Measurements from ENCODE around the gene RIT1. TPM values are rescaled to one million over a fixed set of nuclear protein-coding genes. Genes with fewer than 3 reads are reported as not detected.

RIT1 gene
- total and polyA plus RNA-seq, 2 donors (not counting 3 experiments of a cell fraction or from before 2014, with no cell fraction given) = 46.4 to 65.5 TPM

GRCh38 chr1:155929057-155929456 is 17.9 kb upstream of the RIT1 start:
- Histone ChIP-seq H2AFZ (ENCODE audit: low read depth, low read length) (no peak overlapping the region), H3K36me3 (ENCODE audit: control insufficient read depth in 2 of 2, extremely low read depth in 1 of 2, insufficient read depth in 2 of 2, low read length in 2 of 2) (peaks cover 29 to 38% of the 10 kb centered on the region in 2 experiments), H3K9ac (replicated peaks; ENCODE audit: extremely low read depth, insufficient read depth, low read length) (no peak overlapping the region), H3K4me3 (replicated peaks in 1 of 3; ENCODE audit: insufficient read depth in 1 of 3, low read depth in 1 of 3, low read length in 3 of 3) (no peak overlapping the region), H3K9me3 (replicated peaks; ENCODE audit: control insufficient read depth, insufficient read depth, low read length) (no peaks in the 10 kb centered on the region), H3K9me1 (replicated peaks; ENCODE audit: control insufficient read depth, extremely low read depth, insufficient read depth, low read length) (no peaks in the 10 kb centered on the region), H3K27ac (ENCODE audit: insufficient read depth, low read depth, low read length) (no peak overlapping the region), H4K20me1 (replicated peaks; ENCODE audit: control insufficient read depth, extremely low read depth, insufficient read depth, low read length) (peaks cover 4% of the 10 kb centered on the region), H3K79me2 (ENCODE audit: control insufficient read depth, insufficient read depth, low read length) (peaks cover 71% of the 10 kb centered on the region), H3K4me2 (ENCODE audit: insufficient read depth, low read length) (no peak overlapping the region), H3K4me1 (ENCODE audit: control insufficient read depth, extremely low read depth, insufficient read depth, low read length) (peaks cover 38% of the 10 kb centered on the region), H3K27me3 (ENCODE audit: control insufficient read depth in 2 of 2, insufficient read depth in 2 of 2, low read length in 2 of 2) (no peaks in the 10 kb centered on the region)
- POLR2A ChIA-PET = no interaction called here
- TF ChIP-seq FOS (IDR thresholded peaks at IDR 0.05; ENCODE audit: borderline replicate concordance, insufficient read depth, low read length) = peak; percentile 33
- TF ChIP-seq JUN (IDR thresholded peaks at IDR 0.05; ENCODE audit: borderline replicate concordance, insufficient read depth, insufficient read length, low read depth) = peak; percentile 9
- no peak for TF ChIP-seq CTCF (IDR thresholded peaks at IDR 0.05; ENCODE audit: extremely low read depth in 1 of 2, insufficient read depth in 1 of 2, low read depth in 1 of 2, low read length in 2 of 2)
- TF ChIP-seq MAX (IDR thresholded peaks at IDR 0.05; ENCODE audit: insufficient read depth, insufficient read length) = no peak
- intact Hi-C loops (cut with micrococcal nuclease) (no loop called here), dilution Hi-C loops (cut with MboI; ENCODE audit: extremely low pct_ligation_motif_present, low sequenced_read_pairs) (no loop called here)
- DNase-seq (ENCODE audit: low read depth, low spot score) (no peak), FAIRE-seq (peak; percentile 18)
- CTCF ChIA-PET = interaction anchor here (6.7 kb wide), 1 partner anchor 60 kb away, joined by 57 read pairs; no protein-coding TSS in a partner anchor
- no TSS peak for BruUV-seq (replicated peaks)

GRCh38 chr1:155925506-155925905 is 14.4 kb upstream of the RIT1 start:
- H3K27ac ChIP-seq (ENCODE audit: insufficient read depth, low read depth, low read length) = no peak overlapping the region
- H3K4me3 ChIP-seq (replicated peaks in 1 of 3; ENCODE audit: insufficient read depth in 1 of 3, low read depth in 1 of 3, low read length in 3 of 3) = no peak overlapping the region
- intact Hi-C loops (cut with micrococcal nuclease) = no loop called here
- H3K36me3 ChIP-seq (ENCODE audit: control insufficient read depth in 2 of 2, extremely low read depth in 1 of 2, insufficient read depth in 2 of 2, low read length in 2 of 2) = peaks cover 42 to 56% of the 10 kb centered on the region in 2 experiments
- H3K9me3 ChIP-seq (replicated peaks; ENCODE audit: control insufficient read depth, insufficient read depth, low read length) = no peaks in the 10 kb centered on the region
- no peaks in the 10 kb centered on the region for H3K27me3 ChIP-seq (ENCODE audit: control insufficient read depth in 2 of 2, insufficient read depth in 2 of 2, low read length in 2 of 2)
- H3K79me2 ChIP-seq (ENCODE audit: control insufficient read depth, insufficient read depth, low read length) = peaks cover 53% of the 10 kb centered on the region
- H3K4me1 ChIP-seq (ENCODE audit: control insufficient read depth, extremely low read depth, insufficient read depth, low read length) = peaks cover 10% of the 10 kb centered on the region
- H2AFZ ChIP-seq (ENCODE audit: low read depth, low read length) = no peak overlapping the region
- no TSS peak for BruUV-seq (replicated peaks)
- H3K9me1 ChIP-seq (replicated peaks; ENCODE audit: control insufficient read depth, extremely low read depth, insufficient read depth, low read length) = no peaks in the 10 kb centered on the region
- H4K20me1 ChIP-seq (replicated peaks; ENCODE audit: control insufficient read depth, extremely low read depth, insufficient read depth, low read length) = peaks cover 4% of the 10 kb centered on the region
- no peak overlapping the region for H3K9ac ChIP-seq (replicated peaks; ENCODE audit: extremely low read depth, insufficient read depth, low read length)
- no peak overlapping the region for H3K4me2 ChIP-seq (ENCODE audit: insufficient read depth, low read length)
- dilution Hi-C loops (cut with MboI; ENCODE audit: extremely low pct_ligation_motif_present, low sequenced_read_pairs) = no loop called here
- CTCF ChIA-PET = no interaction called here
- POLR2A ChIA-PET = no interaction called here
- TF ChIP-seq POLR2AphosphoS5 (IDR thresholded peaks at IDR 0.05; ENCODE audit: insufficient read depth, low read depth, low read length) (no peak), POLR2A (IDR thresholded peaks at IDR 0.05; ENCODE audit: low read depth, low read length) (no peak), MYC (IDR thresholded peaks at IDR 0.05; ENCODE audit: low read depth, low read length) (no peak), MAX (IDR thresholded peaks at IDR 0.05; ENCODE audit: insufficient read depth, insufficient read length) (no peak), JUN (IDR thresholded peaks at IDR 0.05; ENCODE audit: borderline replicate concordance, insufficient read depth, insufficient read length, low read depth) (no peak), EZH2 (IDR thresholded peaks at IDR 0.05; ENCODE audit: borderline replicate concordance, low read depth, low read length, severe bottlenecking) (no peak), FOS (IDR thresholded peaks at IDR 0.05; ENCODE audit: borderline replicate concordance, insufficient read depth, low read length) (no peak), CTCF (IDR thresholded peaks at IDR 0.05; ENCODE audit: extremely low read depth in 1 of 2, insufficient read depth in 1 of 2, low read depth in 1 of 2, low read length in 2 of 2) (no peak), GATA2 (IDR thresholded peaks at IDR 0.05; ENCODE audit: insufficient read depth, insufficient read length, low read depth, low read length) (no peak)
- DNase-seq (ENCODE audit: low read depth, low spot score) = no peak
- no peak for FAIRE-seq
